Epithelial cell of esophagus (primary cell): ENCODE measurements around the gene CADM3.
A peak's percentile ranks its signal among the peaks of the same experiment; 100 is the strongest.

Source experiments
- DNase-seq: peaks from one replicate; pipeline ENCODE4 v3.0.0; 2010; ENCODE audit warnings: low read depth
- H3K4me3 ChIP-seq: 2 replicates; pipeline ENCODE4 v1.5.1; 2011; ENCODE audit warnings: mild to moderate bottlenecking, low read length, control low read depth
- CTCF ChIP-seq: IDR thresholded peaks from 2 replicates; pipeline ENCODE4 v1.5.1; 2011; ENCODE audit warnings: low read depth, mild to moderate bottlenecking, low read length, control low read depth, inconsistent platforms; ENCODE audit not compliant: insufficient read depth; ENCODE audit errors: missing control alignments

Gene CADM3

GRCh38 chr1:159229260-159229885, 58.0 kb downstream of the CADM3 start:
- DNase-seq: no peak
- H3K4me3 ChIP-seq: no peak overlapping the region
- TF ChIP-seq CTCF: no peak

- no peak for DNase-seq
- no peak overlapping the region for H3K4me3 ChIP-seq
- TF ChIP-seq CTCF: no peak
These were observed 58.5 kb downstream of the CADM3 start for GRCh38 chr1:159229896-159230295.

GRCh38 chr1:159239551-159240220, 68.3 kb downstream of the CADM3 start:
- no peak for TF ChIP-seq CTCF

GRCh38 chr1:159247266-159247665, 75.9 kb downstream of the CADM3 start:
- no peak for TF ChIP-seq CTCF
- no peak overlapping the region for H3K4me3 ChIP-seq
- DNase-seq: no peak

More at GRCh38 chr1:159239551-159240220, 68.3 kb downstream of the CADM3 start:
- peak; percentile 39 for DNase-seq
- no peak overlapping the region for H3K4me3 ChIP-seq

- peak; percentile 47 for DNase-seq
- no peak overlapping the region for H3K4me3 ChIP-seq
- TF ChIP-seq CTCF: no peak
These were observed 76.9 kb downstream of the CADM3 start for GRCh38 chr1:159248311-159248710.

- TF ChIP-seq CTCF: no peak
- DNase-seq: no peak
- no peak overlapping the region for H3K4me3 ChIP-seq
These were observed 79.3 kb downstream of the CADM3 start for GRCh38 chr1:159250638-159251216.
